GM23338 (cell line): ENCODE measurements around the gene RNF168. TPM values are rescaled to one million over a fixed set of nuclear protein-coding genes. Genes with fewer than 3 reads are reported as not detected.
"Not testable (repeated sequence)": the region's sequence is repeated elsewhere in the genome, so short reads cannot be mapped to it uniquely, and the experiment has no call there.

Source experiments
- ATAC-seq: fragments of 200-7000 bp; cut with Tn5 transposase; 3 replicates; pipeline ENCODE4 v1.9.1; 2020
- DNase-seq: peaks from one replicate; pipeline ENCODE4 v3.0.0-alpha.2; 2015; ENCODE audit warnings: low spot score
- H2AFZ ChIP-seq: fragments of 200-600 bp; sonication (generic); 2 replicates; pipeline ENCODE4 v1.8.0; 2016; ENCODE audit warnings: antibody characterized with exemption, mild to moderate bottlenecking, moderate library complexity
- H3F3A ChIP-seq: fragments of 200-600 bp; sonication (generic); replicated peaks from 2 replicates; pipeline ENCODE4 v1.8.0; 2017; ENCODE audit warnings: antibody characterized with exemption, mixed run types, low read depth
- H3K27ac ChIP-seq: fragments of 200-600 bp; sonication (generic); 2 replicates; pipeline ENCODE4 v1.6.1; 2016; ENCODE audit warnings: low read depth
- H3K27me3 ChIP-seq: fragments of 200-600 bp; sonication (generic); 2 replicates; pipeline ENCODE4 v1.8.0; 2016; ENCODE audit warnings: mild to moderate bottlenecking, mixed run types, moderate library complexity; ENCODE audit not compliant: insufficient read depth
- H3K36me3 ChIP-seq: fragments of 200-600 bp; sonication (generic); 2 replicates; pipeline ENCODE4 v1.8.0; 2016; ENCODE audit warnings: mild to moderate bottlenecking; ENCODE audit not compliant: insufficient read depth
- H3K4me1 ChIP-seq: fragments of 200-600 bp; sonication (generic); 2 replicates; pipeline ENCODE4 v1.8.0; 2016; ENCODE audit warnings: mild to moderate bottlenecking, moderate library complexity; ENCODE audit not compliant: insufficient read depth
- H3K4me2 ChIP-seq: fragments of 200-600 bp; sonication (generic); 2 replicates; pipeline ENCODE4 v1.7.1; 2017; ENCODE audit warnings: mixed run types
- H3K4me3 ChIP-seq: fragments of 200-600 bp; sonication (generic); 2 replicates; pipeline ENCODE4 v1.6.1; 2016; ENCODE audit warnings: mixed run types
- H3K79me2 ChIP-seq: fragments of 200-600 bp; sonication (generic); replicated peaks from 2 replicates; pipeline ENCODE4 v1.8.0; 2017; ENCODE audit warnings: mild to moderate bottlenecking; ENCODE audit not compliant: insufficient read depth
- H3K9me2 ChIP-seq: fragments of 200-600 bp; sonication (generic); 2 replicates; pipeline ENCODE4 v1.8.0; 2017; ENCODE audit not compliant: insufficient read depth
- H4K20me1 ChIP-seq: fragments of 200-600 bp; sonication (generic); replicated peaks from 2 replicates; pipeline ENCODE4 v1.8.0; 2017; ENCODE audit warnings: mild to moderate bottlenecking; ENCODE audit not compliant: insufficient read depth
- H3K27ac Mint-ChIP-seq: 2 replicates; pipeline ENCODE4 v1.8.0; 2020; ENCODE audit warnings: inconsistent platforms, mild to moderate bottlenecking, moderate library complexity, mixed read lengths
- H3K27me3 Mint-ChIP-seq: 3 replicates; pipeline ENCODE4 v1.8.0; 2022; ENCODE audit warnings: low read depth, mild to moderate bottlenecking, moderate library complexity, mixed read lengths, inconsistent platforms; ENCODE audit not compliant: insufficient read depth, poor library complexity
- H3K36me3 Mint-ChIP-seq: 3 replicates; pipeline ENCODE4 v1.8.0; 2021; ENCODE audit warnings: low read depth, mild to moderate bottlenecking, inconsistent platforms, moderate library complexity, mixed read lengths
- H3K4me1 Mint-ChIP-seq: 3 replicates; pipeline ENCODE4 v1.8.0; 2020; ENCODE audit warnings: mild to moderate bottlenecking, inconsistent platforms, mixed read lengths
- H3K4me3 Mint-ChIP-seq: 3 replicates; pipeline ENCODE4 v1.8.0; 2021; ENCODE audit warnings: moderate library complexity, mild to moderate bottlenecking, inconsistent platforms, mixed read lengths
- H3K9me3 Mint-ChIP-seq: 3 replicates; pipeline ENCODE4 v1.8.0; 2020; ENCODE audit warnings: moderate library complexity, mild to moderate bottlenecking, inconsistent platforms, mixed read lengths
- CREB1 ChIP-seq: fragments of 250-450 bp; sonication (Bioruptor Pico); IDR thresholded peaks from 2 replicates; pipeline ENCODE4 v1.5.0; 2020; ENCODE audit warnings: low read depth, mild to moderate bottlenecking, moderate library complexity
- CTCF ChIP-seq, 2 experiments: fragments of 200-600 bp in 1 of 2; sonication (generic) in 1 of 2; conservative IDR thresholded peaks; 2 replicates each; pipeline versions ENCODE4 v1.5.1 to v1.6.1; 2016 to 2017; ENCODE audit warnings: antibody characterized with exemption in 2 of 2, low read depth in 2 of 2, mild to moderate bottlenecking in 2 of 2, moderate library complexity in 1 of 2
- EZH2 ChIP-seq: fragments of 200-600 bp; sonication (generic); IDR thresholded peaks from one replicate; pipeline ENCODE4 v1.8.0; 2017; ENCODE audit warnings: antibody characterized with exemption, mild to moderate bottlenecking, low read depth; ENCODE audit not compliant: unreplicated experiment
- EZH2phosphoT487 ChIP-seq: fragments of 200-600 bp; sonication (generic); IDR thresholded peaks from one replicate; pipeline ENCODE4 v1.8.1; 2018; ENCODE audit warnings: antibody characterized with exemption; ENCODE audit not compliant: unreplicated experiment
- POLR2AphosphoS5 ChIP-seq: IDR thresholded peaks from 2 replicates; pipeline ENCODE4 v1.6.1; 2016; ENCODE audit warnings: antibody characterized with exemption, low read depth
- STAT1 ChIP-seq: IDR thresholded peaks from one replicate; pipeline ENCODE4 v1.6.1; 2016; ENCODE audit warnings: antibody characterized with exemption; ENCODE audit not compliant: unreplicated experiment
- ZNF114 ChIP-seq: fragments of 250-450 bp; sonication (Bioruptor Pico); IDR thresholded peaks from 2 replicates; pipeline ENCODE4 v1.5.0; 2020; ENCODE audit warnings: mild to moderate bottlenecking, moderate library complexity
- polyA plus RNA-seq: library from polyadenylated mRNA; unstranded; fragments of >200 nt; fragmentation: Nextera tagmentation; extraction: Ambion mirVana; gene quantifications from 2 replicates; pipeline ENCODE4 v1.2.1, GENCODE V29; 2016
- total RNA-seq: library from RNA; depleted of rRNA; stranded (reverse); fragments of >200 nt; shearing (Covaris generic); gene quantifications from 2 replicates; pipeline ENCODE4 v1.2.3, GENCODE V29; 2014
- TF ChIP-seq, protein P1 (sequence below): IDR thresholded peaks from 2 replicates; pipeline ENCODE4 v1.6.1; 2016; ENCODE audit warnings: antibody characterized with exemption
- TF ChIP-seq, protein P2 (sequence below): IDR thresholded peaks from one replicate; pipeline ENCODE4 v1.6.1; 2018; ENCODE audit warnings: antibody characterized with exemption; ENCODE audit not compliant: unreplicated experiment

The RNF168 gene
- total and polyA plus RNA-seq, 2 experiments from 2014 or later, result 33.0 to 53.0 TPM

DNA sequence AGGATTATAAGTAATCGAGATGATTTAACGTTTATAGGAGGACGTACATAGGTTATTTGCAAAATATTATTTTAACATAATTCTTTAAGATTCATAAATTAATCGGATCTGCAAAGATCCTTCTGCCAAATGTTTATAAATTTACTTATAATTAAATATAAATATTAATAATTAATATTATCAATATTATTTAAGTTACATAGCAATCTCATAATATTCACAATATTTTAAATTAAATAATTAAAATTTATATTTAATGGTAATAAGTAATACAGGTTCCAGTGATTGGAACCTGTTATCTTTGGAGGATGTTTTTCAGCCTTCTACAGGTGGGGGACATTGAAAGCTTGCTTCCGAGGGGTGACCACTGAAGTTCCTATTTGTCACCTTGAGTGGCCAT is 48.7 kb upstream of the RNF168 start:
- H3K4me1 Mint-ChIP-seq, result no peaks in the 10 kb centered on the region
- H3K4me3 Mint-ChIP-seq, result no peak overlapping the region
- peaks cover 43% of the 10 kb centered on the region for H3K9me3 Mint-ChIP-seq
- Histone ChIP-seq H3K36me3 (no peaks in the 10 kb centered on the region), H3K9me2 (no peaks in the 10 kb centered on the region; the same call in 1 of the 2 replicates), H3K79me2 (no peaks in the 10 kb centered on the region), H3K4me2 (no peak overlapping the region), H2AFZ (no peak overlapping the region), H4K20me1 (no peaks in the 10 kb centered on the region), H3K4me3 (no peak overlapping the region), H3F3A (no peaks in the 10 kb centered on the region), H3K27ac (no peak overlapping the region), H3K4me1 (no peaks in the 10 kb centered on the region), H3K27me3 (no peaks in the 10 kb centered on the region)
- DNase-seq (no peak), ATAC-seq (no peak)
- TF ChIP-seq STAT1 (no peak), EZH2 (no peak), EZH2phosphoT487 (no peak), CREB1 (no peak)
- TF ChIP-seq, protein P1, sequence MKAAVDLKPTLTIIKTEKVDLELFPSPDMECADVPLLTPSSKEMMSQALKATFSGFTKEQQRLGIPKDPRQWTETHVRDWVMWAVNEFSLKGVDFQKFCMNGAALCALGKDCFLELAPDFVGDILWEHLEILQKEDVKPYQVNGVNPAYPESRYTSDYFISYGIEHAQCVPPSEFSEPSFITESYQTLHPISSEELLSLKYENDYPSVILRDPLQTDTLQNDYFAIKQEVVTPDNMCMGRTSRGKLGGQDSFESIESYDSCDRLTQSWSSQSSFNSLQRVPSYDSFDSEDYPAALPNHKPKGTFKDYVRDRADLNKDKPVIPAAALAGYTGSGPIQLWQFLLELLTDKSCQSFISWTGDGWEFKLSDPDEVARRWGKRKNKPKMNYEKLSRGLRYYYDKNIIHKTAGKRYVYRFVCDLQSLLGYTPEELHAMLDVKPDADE, result no peak
- H3K27ac Mint-ChIP-seq, result no peak overlapping the region
- H3K36me3 Mint-ChIP-seq, result peaks cover 18% of the 10 kb centered on the region
- H3K27me3 Mint-ChIP-seq, result peaks cover 5% of the 10 kb centered on the region

DNA sequence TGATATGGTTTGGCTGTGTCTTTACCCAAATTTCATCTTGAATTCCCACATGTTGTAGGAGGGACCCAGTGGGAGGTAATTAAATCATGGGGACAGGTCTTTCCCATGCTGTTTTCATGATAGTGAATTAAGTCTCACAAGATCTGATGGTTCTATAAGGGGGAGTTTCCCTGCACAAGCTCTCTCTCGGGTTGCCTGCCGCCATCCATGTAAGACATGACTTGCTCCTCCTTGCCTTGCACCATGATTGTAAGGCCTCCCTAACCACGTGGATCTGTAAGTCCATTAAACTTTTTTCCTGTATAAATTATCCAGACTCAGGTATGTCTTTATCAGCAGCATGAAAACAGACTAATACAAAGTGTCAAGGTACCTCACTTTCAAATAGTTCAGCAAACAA is 46.6 kb upstream of the RNF168 start:
- not testable (repeated sequence) for H3K4me3 ChIP-seq, DNase-seq, H3K4me2 ChIP-seq, H3K27ac Mint-ChIP-seq, H4K20me1 ChIP-seq, H3K4me1 Mint-ChIP-seq, H3K36me3 ChIP-seq, H3K4me1 ChIP-seq, H3K27me3 ChIP-seq, ATAC-seq, H3F3A ChIP-seq, H3K4me3 Mint-ChIP-seq, H3K79me2 ChIP-seq, H2AFZ ChIP-seq, H3K9me2 ChIP-seq, H3K27me3 Mint-ChIP-seq, H3K27ac ChIP-seq
- Mint-ChIP-seq H3K36me3 (peaks cover 18% of the 10 kb centered on the region), H3K9me3 (peaks cover 44% of the 10 kb centered on the region)

DNA sequence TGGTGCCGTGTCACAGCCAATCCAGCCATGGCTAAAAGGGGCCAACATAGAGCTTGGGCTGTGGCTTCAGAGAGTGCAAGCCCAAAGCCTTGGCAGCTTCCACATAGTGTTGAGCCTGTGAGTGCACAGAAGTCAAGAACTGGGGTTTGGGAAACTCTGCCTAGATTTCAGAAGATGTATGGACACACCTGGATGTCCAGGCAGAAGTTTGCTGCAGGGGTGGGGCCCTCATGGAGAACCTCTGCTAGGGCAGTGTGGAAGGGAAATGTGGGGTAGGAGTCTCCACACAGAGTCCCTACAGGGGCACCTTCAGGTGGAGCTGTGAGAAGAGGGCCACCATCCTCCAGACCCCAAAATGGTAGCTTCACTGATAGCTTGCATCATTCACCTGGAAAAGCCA is 45.7 kb upstream of the RNF168 start:
- not testable (repeated sequence) for H3K27me3 ChIP-seq, H2AFZ ChIP-seq, H3K27me3 Mint-ChIP-seq, H3K4me3 ChIP-seq, H3K27ac Mint-ChIP-seq, ATAC-seq, H3K4me2 ChIP-seq, H3K4me1 Mint-ChIP-seq, H4K20me1 ChIP-seq, DNase-seq, H3K27ac ChIP-seq, H3K4me3 Mint-ChIP-seq, H3K4me1 ChIP-seq, H3K36me3 ChIP-seq, H3F3A ChIP-seq, H3K9me2 ChIP-seq, H3K79me2 ChIP-seq
- Mint-ChIP-seq H3K9me3 (peaks cover 50% of the 10 kb centered on the region), H3K36me3 (peaks cover 18% of the 10 kb centered on the region)

DNA sequence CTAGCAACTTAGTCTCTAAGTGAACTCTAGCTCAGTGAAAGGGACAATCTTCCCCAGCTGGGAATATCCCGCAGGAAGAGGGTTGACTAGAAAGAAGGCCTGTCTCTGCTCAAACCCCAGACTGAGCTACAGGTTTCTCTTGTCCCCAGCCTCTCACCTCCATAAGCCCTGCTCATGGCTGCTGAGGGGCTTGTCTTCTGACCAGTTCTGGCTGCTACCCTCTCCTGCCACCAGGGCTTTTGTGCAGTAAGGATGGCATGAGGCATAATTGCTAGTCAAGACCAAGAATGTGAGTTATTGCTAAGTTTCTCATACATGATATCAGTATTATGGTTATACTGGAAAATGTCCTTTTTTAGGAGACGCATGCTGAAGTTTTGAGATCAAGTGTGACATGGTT is 43.5 kb upstream of the RNF168 start:
- H3K79me2 ChIP-seq, result no peaks in the 10 kb centered on the region
- peaks cover 18% of the 10 kb centered on the region for H3K36me3 Mint-ChIP-seq
- no peaks in the 10 kb centered on the region for H3K4me1 ChIP-seq
- H3K4me2 ChIP-seq, result no peak overlapping the region
- no peak overlapping the region for H3K27ac Mint-ChIP-seq
- no peak overlapping the region for H3K27ac ChIP-seq
- H4K20me1 ChIP-seq, result no peaks in the 10 kb centered on the region
- H2AFZ ChIP-seq, result no peak overlapping the region
- no peak overlapping the region for H3K4me3 Mint-ChIP-seq
- ATAC-seq (no peak), DNase-seq (no peak)
- H3K9me2 ChIP-seq, result peaks cover 4% of the 10 kb centered on the region; the same call in 1 of the 2 replicates
- H3K27me3 ChIP-seq, result no peaks in the 10 kb centered on the region
- no peak overlapping the region for H3K4me3 ChIP-seq
- no peaks in the 10 kb centered on the region for H3F3A ChIP-seq
- H3K9me3 Mint-ChIP-seq, result peaks cover 60% of the 10 kb centered on the region
- peaks cover 6% of the 10 kb centered on the region for H3K27me3 Mint-ChIP-seq
- no peaks in the 10 kb centered on the region for H3K36me3 ChIP-seq
- no peaks in the 10 kb centered on the region for H3K4me1 Mint-ChIP-seq
- TF ChIP-seq, protein P2, sequence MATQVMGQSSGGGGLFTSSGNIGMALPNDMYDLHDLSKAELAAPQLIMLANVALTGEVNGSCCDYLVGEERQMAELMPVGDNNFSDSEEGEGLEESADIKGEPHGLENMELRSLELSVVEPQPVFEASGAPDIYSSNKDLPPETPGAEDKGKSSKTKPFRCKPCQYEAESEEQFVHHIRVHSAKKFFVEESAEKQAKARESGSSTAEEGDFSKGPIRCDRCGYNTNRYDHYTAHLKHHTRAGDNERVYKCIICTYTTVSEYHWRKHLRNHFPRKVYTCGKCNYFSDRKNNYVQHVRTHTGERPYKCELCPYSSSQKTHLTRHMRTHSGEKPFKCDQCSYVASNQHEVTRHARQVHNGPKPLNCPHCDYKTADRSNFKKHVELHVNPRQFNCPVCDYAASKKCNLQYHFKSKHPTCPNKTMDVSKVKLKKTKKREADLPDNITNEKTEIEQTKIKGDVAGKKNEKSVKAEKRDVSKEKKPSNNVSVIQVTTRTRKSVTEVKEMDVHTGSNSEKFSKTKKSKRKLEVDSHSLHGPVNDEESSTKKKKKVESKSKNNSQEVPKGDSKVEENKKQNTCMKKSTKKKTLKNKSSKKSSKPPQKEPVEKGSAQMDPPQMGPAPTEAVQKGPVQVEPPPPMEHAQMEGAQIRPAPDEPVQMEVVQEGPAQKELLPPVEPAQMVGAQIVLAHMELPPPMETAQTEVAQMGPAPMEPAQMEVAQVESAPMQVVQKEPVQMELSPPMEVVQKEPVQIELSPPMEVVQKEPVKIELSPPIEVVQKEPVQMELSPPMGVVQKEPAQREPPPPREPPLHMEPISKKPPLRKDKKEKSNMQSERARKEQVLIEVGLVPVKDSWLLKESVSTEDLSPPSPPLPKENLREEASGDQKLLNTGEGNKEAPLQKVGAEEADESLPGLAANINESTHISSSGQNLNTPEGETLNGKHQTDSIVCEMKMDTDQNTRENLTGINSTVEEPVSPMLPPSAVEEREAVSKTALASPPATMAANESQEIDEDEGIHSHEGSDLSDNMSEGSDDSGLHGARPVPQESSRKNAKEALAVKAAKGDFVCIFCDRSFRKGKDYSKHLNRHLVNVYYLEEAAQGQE, result no peak
- TF ChIP-seq ZNF114 (CRISPR knock-in tag) (no peak), POLR2AphosphoS5 (no peak), EZH2 (no peak), EZH2phosphoT487 (no peak), CREB1 (no peak), CTCF (conservative IDR thresholded peaks at IDR 0.05; ENCODE audit: low read depth in 2 of 2) (no peak), STAT1 (no peak)
